Left lung (tissue), 10 donors: ENCODE data around the gene TSC22D1. TPM values are rescaled to one million over a fixed set of nuclear protein-coding genes. Genes with fewer than 3 reads are reported as not detected.

Experiments used
- ATAC-seq: fragments of 200-7000 bp; cut with Tn5 transposase; one replicate; pipeline ENCODE4 v1.9.1; 2020; ENCODE audit warnings: moderate library complexity
- DNase-seq, 4 donors: peaks; one replicate each; pipeline ENCODE4 v3.0.0-alpha.2; 2013 to 2020
- H3K27ac ChIP-seq, 2 donors: fragments of 200-600 bp; sonication (generic) in 1 of 2; one replicate each; pipeline versions ENCODE4 v1.5.0 to v1.8.0; 2020 to 2021
- H3K27me3 ChIP-seq, 2 donors: fragments of 200-600 bp; sonication (generic) in 1 of 2; one replicate each; pipeline versions ENCODE4 v1.5.0 to v1.8.0; 2020 to 2021
- H3K36me3 ChIP-seq, 2 donors: fragments of 200-600 bp; sonication (generic) in 1 of 2; one replicate each; pipeline versions ENCODE4 v1.5.0 to v1.8.0; 2020 to 2021
- H3K4me1 ChIP-seq, 2 donors: fragments of 200-600 bp; one replicate each; pipeline ENCODE4 v1.8.0; 2021
- H3K4me3 ChIP-seq, 2 donors: fragments of 200-600 bp; sonication (generic) in 1 of 2; one replicate each; pipeline versions ENCODE4 v1.5.0 to v1.8.0; 2020 to 2021; ENCODE audit warnings: mild to moderate bottlenecking in 1 of 2
- H3K9me3 ChIP-seq, 2 donors: fragments of 200-600 bp; sonication (generic) in 1 of 2; one replicate each; pipeline versions ENCODE4 v1.5.0 to v1.8.0; 2020 to 2021
- CTCF ChIP-seq, 2 donors: fragments of 200-600 bp; sonication (generic) in 1 of 2; IDR thresholded peaks; one replicate each; pipeline versions ENCODE4 v1.5.0 to v1.8.0; 2021; ENCODE audit warnings: antibody characterized with exemption in 2 of 2
- intact Hi-C, 2 donors: fragments of 100-400 bp; cut with DNase I; formaldehyde crosslinking; loops; one replicate each; pipeline versions ENCODE4 v1.11.2 to v1.14.2; 2022
- polyA plus RNA-seq, 6 donors: library from polyadenylated mRNA; unstranded; fragments of 120-200 nt; gene quantifications; one replicate each; pipeline ENCODE4 v1.2.1, GENCODE V29; 2013; ENCODE audit not compliant: insufficient read length in 6 of 6
- total RNA-seq, 2 donors: library from RNA; stranded (reverse); fragmentation: NEBNext Ultra II Directional; extraction: Animal tissue kit (Norgen Biotek cat#: 25700); gene quantifications; one replicate each; pipeline ENCODE4 v1.2.1, GENCODE V29; 2021
- donor health status: DM: no; HTN: yes; CAD: no.
- donor health status: DM: no; HTN: no; CAD: no.

Gene TSC22D1
- total and polyA plus RNA-seq, 8 donors, result 95.4 to 192 (median 182) TPM

DNA sequence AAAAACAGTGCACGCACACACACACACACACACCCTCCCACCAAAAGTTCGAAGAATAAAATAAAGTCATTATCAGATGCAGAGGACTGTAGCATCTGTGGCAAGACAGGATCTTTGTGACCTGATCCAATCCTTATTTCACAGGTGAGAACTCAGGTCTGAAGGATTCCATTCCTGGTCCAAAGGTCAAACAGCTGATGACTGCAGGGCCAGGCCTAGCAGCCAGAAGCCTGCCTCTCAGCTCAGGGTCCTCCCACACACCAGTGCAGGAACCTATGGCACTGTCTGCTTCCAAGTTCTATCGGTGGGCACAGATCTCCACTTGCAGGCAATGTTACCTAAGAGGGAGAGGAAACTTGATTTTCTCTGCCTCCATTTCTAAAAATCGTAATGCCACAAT lies 145.0 kb downstream of the TSC22D1 start:
- DNase-seq (no peak), ATAC-seq (no peak)
- Histone ChIP-seq H3K27ac (no peak overlapping the region), H3K9me3 (no peaks in the 10 kb centered on the region), H3K36me3 (peaks cover 0 to 19% of the 10 kb centered on the region in 2 donors), H3K4me3 (no peak overlapping the region), H3K4me1 (peaks cover 0 to 26% of the 10 kb centered on the region in 2 donors), H3K27me3 (no peaks in the 10 kb centered on the region)
- intact Hi-C loops, result loop anchor here in 1 of 2 donors (5.0 kb wide), 1 partner anchor 194 kb away; no protein-coding TSS in a partner anchor
- TF ChIP-seq CTCF (IDR thresholded peaks at IDR 0.05), result no peak

GRCh38 chr13:44429311-44429710 lies 146.8 kb downstream of the TSC22D1 start:
- ATAC-seq (no peak), DNase-seq (no peak)
- no peak overlapping the region for H3K4me3 ChIP-seq
- H3K4me1 ChIP-seq, result peaks cover 0 to 14% of the 10 kb centered on the region in 2 donors
- no peak overlapping the region for H3K27ac ChIP-seq
- intact Hi-C loops, result no loop called here
- H3K36me3 ChIP-seq, result peaks cover 0 to 14% of the 10 kb centered on the region in 2 donors
- no peaks in the 10 kb centered on the region for H3K27me3 ChIP-seq
- H3K9me3 ChIP-seq, result no peaks in the 10 kb centered on the region
- TF ChIP-seq CTCF (IDR thresholded peaks at IDR 0.05), result no peak

DNA sequence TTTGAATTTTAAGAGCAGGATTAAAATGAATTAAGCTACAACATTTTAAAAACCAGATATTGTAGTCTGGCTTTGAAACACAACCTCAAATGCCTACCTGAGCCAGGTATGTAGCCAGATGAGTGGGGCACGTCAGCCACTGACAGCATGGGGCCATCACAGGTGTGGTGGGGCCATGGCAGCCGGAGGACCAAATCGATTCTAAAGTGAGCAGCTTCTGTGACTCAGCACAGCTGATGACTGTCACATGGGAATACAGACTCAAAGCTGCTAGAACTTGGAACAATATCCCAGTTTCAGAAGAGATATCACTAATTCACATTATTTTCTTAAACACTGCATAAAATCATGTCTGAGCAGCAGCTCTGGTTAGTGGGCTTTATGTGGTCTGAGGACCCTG lies 149.7 kb downstream of the TSC22D1 start:
- Histone ChIP-seq H3K9me3 (no peaks in the 10 kb centered on the region), H3K4me1 (no peaks in the 10 kb centered on the region), H3K4me3 (no peak overlapping the region), H3K36me3 (no peaks in the 10 kb centered on the region), H3K27me3 (no peaks in the 10 kb centered on the region), H3K27ac (no peak overlapping the region)
- ATAC-seq, result no peak
- no peak for TF ChIP-seq CTCF (IDR thresholded peaks at IDR 0.05)
- no peak for DNase-seq
- intact Hi-C loops, result no loop called here

DNA sequence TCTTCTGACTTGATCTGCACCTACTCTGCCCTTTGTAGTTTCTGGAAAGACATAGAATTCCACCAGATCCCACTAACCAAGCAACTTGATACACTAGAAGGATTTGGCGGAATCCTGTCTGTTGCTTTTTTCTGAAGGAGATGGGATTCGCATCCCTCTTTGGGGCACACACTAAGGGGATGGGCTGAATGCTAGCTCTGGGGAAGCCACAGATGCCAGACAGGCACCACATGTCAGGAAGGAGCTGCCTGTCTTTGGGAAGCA lies 150.4 kb downstream of the TSC22D1 start:
- ATAC-seq, result no peak
- Histone ChIP-seq H3K4me3 (no peak overlapping the region), H3K27ac (no peak overlapping the region), H3K4me1 (no peaks in the 10 kb centered on the region), H3K27me3 (no peaks in the 10 kb centered on the region), H3K9me3 (no peaks in the 10 kb centered on the region), H3K36me3 (no peaks in the 10 kb centered on the region)
- TF ChIP-seq CTCF (IDR thresholded peaks at IDR 0.05), result no peak
- DNase-seq, result no peak
- intact Hi-C loops, result no loop called here

DNA sequence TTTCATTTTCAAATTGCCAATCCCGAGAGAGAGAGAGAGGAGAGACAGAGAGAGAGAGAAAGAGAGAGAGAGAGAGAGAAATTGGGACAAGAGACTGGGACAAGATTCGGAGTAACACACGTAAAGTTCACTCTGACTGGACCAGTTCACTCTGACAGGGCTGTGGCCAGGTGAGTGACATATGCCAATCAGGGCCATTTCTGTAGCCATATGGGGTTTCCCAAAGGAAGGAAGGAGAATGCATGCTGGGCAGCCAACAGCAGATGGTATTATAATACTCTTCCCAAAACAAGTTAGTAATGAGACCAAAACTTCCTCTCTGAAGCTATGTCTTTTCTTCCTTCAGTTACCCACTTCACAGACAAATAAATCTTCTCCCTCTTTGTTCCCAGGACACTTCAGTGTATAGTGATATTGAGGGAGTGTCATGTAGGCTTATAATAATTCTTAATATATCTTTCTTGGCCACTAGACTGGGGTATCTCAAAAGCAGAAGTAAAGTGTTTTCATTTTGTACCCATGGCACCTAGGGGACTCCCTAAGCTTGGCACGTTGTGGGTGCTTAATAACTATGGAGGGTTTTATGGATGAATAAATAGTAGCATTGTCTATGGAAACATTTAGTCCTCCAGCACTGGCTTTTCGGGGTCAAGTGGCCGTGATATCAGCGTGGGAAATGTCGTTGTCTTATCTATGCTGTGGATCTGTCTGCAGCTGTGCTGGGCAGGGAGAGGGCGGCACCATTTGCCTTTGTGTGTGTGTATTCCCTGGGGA lies 150.9 kb downstream of the TSC22D1 start:
- H3K4me1 ChIP-seq, result no peaks in the 10 kb centered on the region
- intact Hi-C loops, result no loop called here

More for the DNA sequence above, 150.9 kb downstream of the TSC22D1 start:
- H3K27me3 ChIP-seq, result no peaks in the 10 kb centered on the region
- no peak for DNase-seq
- no peaks in the 10 kb centered on the region for H3K9me3 ChIP-seq
- no peak for ATAC-seq
- H3K4me3 ChIP-seq, result no peak overlapping the region
- no peak overlapping the region for H3K27ac ChIP-seq
- no peak for TF ChIP-seq CTCF (IDR thresholded peaks at IDR 0.05)
- H3K36me3 ChIP-seq, result no peaks in the 10 kb centered on the region
